HG03442 (cell line): ENCODE results near the gene ASTL.
"Not testable (repeated sequence)": the region's sequence is repeated elsewhere in the genome, so short reads cannot be mapped to it uniquely, and the experiment has no call there.

Experiments used
- ATAC-seq: cut with Tn5 transposase; IDR thresholded peaks from one replicate; pipeline ENCODE4 v1.9.1; 2021; ENCODE audit warnings: mild to moderate bottlenecking, moderate library complexity; ENCODE audit not compliant: unreplicated experiment

ASTL gene

DNA sequence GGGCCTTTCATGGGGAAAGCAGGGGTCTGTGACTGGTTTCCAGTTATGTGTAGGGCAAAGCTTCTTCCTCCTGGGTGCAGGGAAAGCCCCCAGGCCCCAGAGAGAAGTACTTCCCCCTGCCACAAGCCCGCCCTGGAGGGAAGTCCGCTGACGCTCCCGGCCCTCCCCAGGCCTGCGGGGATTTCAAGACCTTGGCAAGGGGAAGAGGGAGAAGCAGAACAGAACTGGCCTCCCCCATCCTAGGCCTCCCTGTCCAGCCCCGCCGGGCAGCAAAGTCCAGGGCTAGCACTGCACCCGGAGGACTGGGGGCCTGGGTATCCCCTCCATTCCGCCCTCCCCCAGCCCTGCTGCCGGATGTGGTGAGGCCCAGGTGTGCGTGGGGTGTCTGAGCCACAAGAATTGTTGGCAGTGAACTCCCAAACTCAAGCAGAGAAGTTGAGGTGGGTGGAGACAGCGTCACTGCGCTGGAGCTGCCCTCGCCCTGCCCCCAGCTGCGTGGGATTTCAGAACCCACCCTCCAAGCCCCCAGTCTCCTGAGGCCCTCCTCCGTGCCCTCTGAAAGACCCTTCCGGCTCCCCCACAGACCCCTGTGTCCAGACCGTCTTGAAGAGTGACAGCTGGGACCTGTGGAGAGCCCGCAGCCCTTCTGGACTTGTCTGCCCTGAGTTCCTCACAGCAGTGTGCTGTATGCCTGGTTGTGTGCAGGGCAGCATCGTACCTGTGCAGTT is 8.0 kb upstream of the ASTL start:
- peak; percentile 27 for ATAC-seq

GRCh38 chr2:96145848-96146152 is 7.5 kb upstream of the ASTL start:
- ATAC-seq = no peak

- peak; percentile 48 for ATAC-seq
Observed at GRCh38 chr2:96145036-96145847, 6.9 kb upstream of the ASTL start, which contains the start of gene DUSP2. Gene DUSP2 (minus strand): TSS chr2:96145440. CDS start chr2:96145354, 86 bp downstream.

DNA sequence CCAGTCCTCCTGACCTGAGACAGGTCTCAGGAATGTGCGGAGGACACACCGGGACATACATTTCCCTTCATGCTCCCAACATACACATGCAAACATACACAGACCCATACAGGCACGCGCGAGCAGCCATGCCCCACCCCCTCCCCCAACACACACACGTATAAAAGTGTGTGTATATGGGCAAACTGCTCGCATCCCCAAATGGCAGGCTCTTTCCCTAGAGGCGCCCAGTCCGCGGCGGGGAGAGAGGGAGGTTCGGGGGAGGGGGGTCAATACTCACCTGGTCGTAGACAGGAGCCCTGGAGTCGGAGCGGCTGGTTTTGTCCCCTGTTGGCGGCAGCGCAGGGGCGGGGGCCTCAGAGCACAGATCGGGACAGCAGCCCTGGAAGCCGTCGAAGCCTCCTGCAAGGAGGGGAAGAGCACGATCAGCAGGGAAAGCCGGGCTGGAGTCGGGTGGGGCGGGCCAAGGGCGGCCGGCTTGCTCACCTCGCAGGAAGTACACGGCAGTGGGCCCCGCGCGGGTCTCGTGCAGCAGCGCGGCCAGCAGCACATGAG is 6.3 kb upstream of the ASTL start:
- ATAC-seq = no peak

DNA sequence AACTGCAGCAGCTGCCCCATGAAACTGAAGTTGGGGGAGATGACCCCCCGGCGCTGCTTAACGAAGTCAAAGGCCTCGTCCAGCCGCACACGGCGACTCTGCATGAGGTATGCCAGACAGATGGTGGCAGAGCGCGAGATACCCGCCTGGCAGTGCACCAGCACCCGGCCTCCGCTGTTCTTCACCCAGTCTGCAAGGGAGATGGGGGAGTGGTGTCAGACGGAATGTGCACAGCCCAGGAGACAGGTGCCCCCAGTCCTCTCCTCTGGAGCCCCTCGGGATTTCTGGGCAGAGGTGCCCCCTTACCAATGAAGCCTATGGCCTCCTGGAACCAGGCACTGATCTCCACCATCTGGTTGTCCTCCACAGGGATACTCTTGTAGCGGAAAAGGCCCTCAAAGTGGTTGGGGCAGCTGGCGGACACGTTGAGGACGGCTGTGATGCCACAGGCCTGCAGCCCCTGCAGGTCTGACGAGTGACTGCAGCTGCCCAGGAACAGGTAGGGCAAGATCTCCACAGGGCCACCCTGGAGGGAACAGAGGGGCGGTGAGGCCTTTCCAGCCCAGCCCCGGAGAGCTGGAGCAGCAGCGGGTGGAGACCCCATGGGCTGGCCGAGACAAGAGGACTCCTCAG is 5.7 kb upstream of the ASTL start:
- no peak for ATAC-seq

DNA sequence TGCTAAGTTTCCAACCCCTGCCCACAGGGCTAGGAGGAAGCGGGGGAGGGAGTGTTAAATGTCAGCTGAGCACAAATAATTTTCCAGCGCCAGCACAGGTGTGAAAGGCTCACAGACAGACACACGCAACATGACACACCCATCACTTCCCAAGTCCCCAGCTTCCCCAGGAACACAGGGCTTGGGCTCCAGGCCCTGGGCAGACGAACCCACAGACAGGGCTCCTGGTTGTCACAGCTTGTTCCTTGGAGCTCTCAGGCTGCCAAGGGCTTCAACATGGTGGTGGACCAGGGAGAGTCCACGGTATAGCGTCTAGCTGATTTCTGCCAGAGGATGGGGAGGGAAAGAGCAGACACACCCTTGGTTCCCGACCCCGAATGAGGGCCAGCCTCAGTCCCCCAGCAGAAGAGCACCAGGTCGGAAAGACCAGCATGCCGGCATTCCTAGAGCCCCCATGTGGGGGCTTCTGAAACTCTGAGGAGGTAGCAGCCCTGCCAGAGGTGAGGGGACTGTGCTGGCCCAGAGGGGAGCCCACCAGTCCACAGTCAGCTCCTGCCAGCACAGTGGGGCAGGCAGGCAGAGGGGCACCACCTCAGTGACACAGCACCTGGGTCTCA is 5.0 kb upstream of the ASTL start:
- no peak for ATAC-seq

DNA sequence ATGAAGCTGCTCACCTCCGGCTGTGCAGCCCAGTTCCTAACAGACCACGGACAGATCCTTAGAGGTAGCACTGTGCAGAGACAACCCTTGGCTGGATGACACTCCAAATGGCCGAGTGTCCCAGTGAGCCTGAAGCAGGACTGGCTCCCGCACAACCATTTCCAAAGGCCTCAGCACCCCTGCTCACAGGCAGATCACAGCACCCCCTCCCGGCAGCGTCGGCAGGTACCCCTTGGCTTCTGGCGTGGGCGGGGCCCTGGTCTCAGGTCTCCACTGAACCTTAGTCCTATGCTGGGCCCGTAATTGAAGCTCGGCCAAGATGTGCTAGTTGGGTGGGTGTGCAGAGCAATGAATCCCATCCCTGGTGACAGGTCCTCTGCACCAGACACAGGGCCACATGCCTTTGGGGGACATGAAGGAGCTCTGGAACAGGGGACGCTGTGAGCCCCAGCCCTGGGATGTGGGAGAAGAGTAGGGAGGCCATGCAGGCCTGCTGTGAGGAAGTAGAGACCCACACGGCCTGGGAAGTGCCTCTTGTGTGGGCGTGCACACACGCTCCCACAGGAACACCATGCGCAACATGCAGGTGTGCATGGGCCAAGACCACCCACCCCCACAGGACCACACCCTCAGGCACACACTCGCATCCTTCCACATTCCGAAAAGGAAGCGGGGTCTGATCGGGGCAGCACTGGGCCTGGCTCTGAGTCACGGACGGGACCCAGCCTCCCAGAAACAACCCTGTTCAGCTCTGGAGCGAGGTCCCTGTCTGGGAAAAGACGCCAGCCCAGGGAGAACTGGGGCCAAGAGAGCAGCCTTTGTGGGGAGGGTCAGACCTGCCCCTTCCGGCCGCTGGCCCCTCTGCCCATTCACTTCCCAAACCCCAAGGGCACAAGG is 4.2 kb upstream of the ASTL start:
- ATAC-seq = no peak

- ATAC-seq = not testable (repeated sequence)
Observed at GRCh38 chr2:96141624-96141967, 3.3 kb upstream of the ASTL start.

DNA sequence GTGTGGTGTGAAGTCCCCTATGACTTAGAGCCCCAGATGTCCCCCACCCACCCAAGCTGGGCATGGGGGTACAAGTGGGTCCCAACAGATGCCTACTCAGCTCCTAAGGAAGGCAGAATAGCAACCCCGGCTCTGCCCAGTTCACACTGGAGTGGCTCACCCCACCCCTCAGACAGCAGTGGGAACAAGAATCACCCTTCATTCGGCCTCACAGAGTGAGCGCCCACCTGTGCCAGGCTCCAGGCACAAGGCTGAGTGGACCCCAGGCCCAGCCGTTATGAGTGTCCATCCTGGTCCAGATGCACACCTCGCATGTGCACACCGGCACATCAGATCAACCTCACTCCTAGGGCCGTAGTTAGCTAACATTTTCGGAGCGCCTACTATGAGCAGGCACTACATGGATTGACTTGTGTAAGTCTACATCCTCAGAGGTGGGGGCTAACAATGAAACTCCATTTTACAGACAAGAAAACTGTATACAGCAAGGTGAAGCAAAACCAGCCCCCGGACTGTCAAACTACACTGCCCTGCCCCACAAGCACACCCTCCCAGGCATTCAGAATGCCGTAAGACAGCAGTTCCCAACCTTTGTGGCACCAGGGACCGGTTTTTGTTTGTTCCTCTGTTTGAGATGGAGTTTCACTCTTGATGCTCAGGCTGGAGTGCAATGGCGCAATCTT is 2.8 kb upstream of the ASTL start:
- no peak for ATAC-seq

GRCh38 chr2:96139181-96139758 is 968 bp upstream of the ASTL start:
- ATAC-seq = no peak

- no peak for ATAC-seq
Observed at GRCh38 chr2:96137321-96138178, 752 bp downstream of the ASTL start.

GRCh38 chr2:96136129-96136720 is 2.1 kb downstream of the ASTL start:
- no peak for ATAC-seq

DNA sequence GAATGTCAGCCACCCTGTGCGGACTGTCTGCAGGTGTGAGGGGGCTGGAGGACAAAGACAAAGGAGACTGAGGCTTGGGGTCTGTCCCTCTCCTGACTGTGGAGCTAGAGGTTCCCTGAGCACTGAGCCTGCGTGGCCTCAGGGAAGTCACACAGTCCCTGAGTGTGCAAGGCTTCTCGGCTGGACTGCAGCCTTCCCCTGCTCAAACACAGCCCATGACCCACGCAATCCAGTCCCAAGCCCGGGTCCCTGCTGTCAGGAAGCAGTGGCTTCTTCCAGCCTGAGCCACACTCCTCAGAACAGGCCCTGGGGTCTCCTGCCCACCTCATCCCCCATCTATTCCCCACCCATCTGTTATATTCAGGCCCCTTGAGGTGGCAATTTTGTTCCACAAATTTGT is 2.7 kb downstream of the ASTL start:
- ATAC-seq = no peak

DNA sequence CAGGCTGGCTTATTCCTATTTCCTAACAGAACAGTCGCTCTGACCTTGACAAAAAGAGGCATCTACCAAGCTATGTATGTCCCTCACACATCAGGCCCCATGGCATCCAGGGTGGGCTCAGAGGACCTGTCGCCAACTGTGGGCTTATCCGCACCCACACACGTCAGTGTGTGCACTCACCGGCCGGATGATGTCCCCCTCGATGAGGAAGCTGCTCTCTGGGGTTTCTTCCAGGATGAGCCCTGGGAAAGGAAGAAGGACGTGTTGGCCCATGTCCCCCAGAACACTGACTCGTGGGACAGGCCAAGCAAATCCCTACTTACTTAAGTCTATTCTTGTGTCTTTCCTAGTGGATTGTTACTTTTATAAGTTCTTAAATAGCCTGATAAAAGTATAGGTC is 3.1 kb downstream of the ASTL start:
- ATAC-seq = no peak

DNA sequence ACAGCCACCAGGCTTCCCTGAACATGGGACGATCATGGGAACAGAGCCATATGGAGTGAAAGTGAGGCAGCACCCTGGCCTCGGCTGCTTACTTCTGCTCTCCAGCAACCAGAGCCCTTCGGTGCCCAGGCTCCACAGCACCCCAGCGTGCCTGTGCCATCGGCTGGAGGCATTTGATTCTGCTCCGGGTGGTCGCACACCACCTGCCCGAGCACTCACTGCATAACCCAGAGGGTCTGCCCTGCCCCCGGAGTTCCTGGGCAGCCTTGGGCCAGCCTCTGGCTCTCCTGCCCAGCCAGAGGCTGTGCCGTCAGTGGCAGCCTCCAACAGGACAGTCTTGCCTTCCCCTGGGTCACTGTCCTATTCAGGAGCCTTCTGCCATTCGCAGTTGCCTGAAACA is 3.9 kb downstream of the ASTL start:
- no peak for ATAC-seq

DNA sequence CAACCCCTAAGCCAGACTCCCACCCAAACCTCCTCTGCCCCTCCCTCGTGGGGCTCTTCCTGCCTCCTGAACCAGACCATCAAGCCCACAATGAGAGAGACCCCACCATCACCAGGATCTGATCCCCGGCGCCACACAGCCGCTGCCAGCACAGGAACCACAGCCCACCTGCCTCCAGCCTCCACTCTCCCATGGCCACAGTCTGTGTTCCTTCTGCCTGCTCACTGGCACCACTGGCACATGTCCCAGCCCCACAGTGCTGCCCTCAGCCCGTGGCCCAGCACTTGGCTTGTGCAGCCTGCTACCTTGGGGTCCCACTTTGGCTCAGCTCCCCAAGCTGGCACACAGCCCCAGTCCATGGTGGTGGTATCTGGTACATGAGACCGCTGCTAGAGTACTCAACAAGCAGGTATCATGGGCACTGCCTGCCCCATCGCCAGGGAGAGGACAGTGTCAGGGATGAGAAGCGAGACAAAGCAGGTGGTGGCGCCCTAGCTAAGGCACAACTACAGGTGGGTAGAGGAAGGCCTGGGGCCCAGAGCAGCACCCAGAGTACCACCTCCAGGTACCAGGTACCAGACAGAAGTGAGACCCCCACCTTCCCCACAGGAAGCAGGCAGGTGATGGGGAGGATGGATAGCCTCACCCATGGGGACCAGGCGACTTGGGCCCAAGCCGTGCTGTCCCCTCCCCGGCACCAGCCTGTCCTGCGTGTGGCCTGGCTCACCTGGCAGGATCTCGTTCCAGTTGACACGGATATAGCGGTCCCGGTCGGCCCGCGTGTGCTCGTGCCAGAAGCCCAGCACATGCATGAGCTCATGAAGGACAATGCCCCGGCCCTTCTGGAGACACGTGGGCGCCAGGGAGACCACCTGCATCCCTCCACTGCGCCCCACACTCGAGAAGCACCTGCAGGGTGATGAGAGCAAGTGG is 6.2 kb downstream of the ASTL start:
- no peak for ATAC-seq
